GM23338 (cell line): ENCODE measurements around the gene ANXA7. TPM values are rescaled to one million over a fixed set of nuclear protein-coding genes. Genes with fewer than 3 reads are reported as not detected.
A peak's percentile ranks its signal among the peaks of the same experiment; 100 is the strongest.

ENCODE experiments used
- ATAC-seq: fragments of 200-7000 bp; cut with Tn5 transposase; 3 replicates; pipeline ENCODE4 v1.9.1; 2020
- DNase-seq: peaks from one replicate; pipeline ENCODE4 v3.0.0-alpha.2; 2015; ENCODE audit warnings: low spot score
- H2AFZ ChIP-seq: fragments of 200-600 bp; sonication (generic); 2 replicates; pipeline ENCODE4 v1.8.0; 2016; ENCODE audit warnings: antibody characterized with exemption, mild to moderate bottlenecking, moderate library complexity
- H3F3A ChIP-seq: fragments of 200-600 bp; sonication (generic); replicated peaks from 2 replicates; pipeline ENCODE4 v1.8.0; 2017; ENCODE audit warnings: antibody characterized with exemption, mixed run types, low read depth
- H3K27ac ChIP-seq: fragments of 200-600 bp; sonication (generic); 2 replicates; pipeline ENCODE4 v1.6.1; 2016; ENCODE audit warnings: low read depth
- H3K27me3 ChIP-seq: fragments of 200-600 bp; sonication (generic); 2 replicates; pipeline ENCODE4 v1.8.0; 2016; ENCODE audit warnings: mild to moderate bottlenecking, mixed run types, moderate library complexity; ENCODE audit not compliant: insufficient read depth
- H3K36me3 ChIP-seq: fragments of 200-600 bp; sonication (generic); 2 replicates; pipeline ENCODE4 v1.8.0; 2016; ENCODE audit warnings: mild to moderate bottlenecking; ENCODE audit not compliant: insufficient read depth
- H3K4me1 ChIP-seq: fragments of 200-600 bp; sonication (generic); 2 replicates; pipeline ENCODE4 v1.8.0; 2016; ENCODE audit warnings: mild to moderate bottlenecking, moderate library complexity; ENCODE audit not compliant: insufficient read depth
- H3K4me2 ChIP-seq: fragments of 200-600 bp; sonication (generic); 2 replicates; pipeline ENCODE4 v1.7.1; 2017; ENCODE audit warnings: mixed run types
- H3K4me3 ChIP-seq: fragments of 200-600 bp; sonication (generic); 2 replicates; pipeline ENCODE4 v1.6.1; 2016; ENCODE audit warnings: mixed run types
- H3K79me2 ChIP-seq: fragments of 200-600 bp; sonication (generic); replicated peaks from 2 replicates; pipeline ENCODE4 v1.8.0; 2017; ENCODE audit warnings: mild to moderate bottlenecking; ENCODE audit not compliant: insufficient read depth
- H3K9me2 ChIP-seq: fragments of 200-600 bp; sonication (generic); 2 replicates; pipeline ENCODE4 v1.8.0; 2017; ENCODE audit not compliant: insufficient read depth
- H4K20me1 ChIP-seq: fragments of 200-600 bp; sonication (generic); replicated peaks from 2 replicates; pipeline ENCODE4 v1.8.0; 2017; ENCODE audit warnings: mild to moderate bottlenecking; ENCODE audit not compliant: insufficient read depth
- H3K27ac Mint-ChIP-seq: 2 replicates; pipeline ENCODE4 v1.8.0; 2020; ENCODE audit warnings: inconsistent platforms, mild to moderate bottlenecking, moderate library complexity, mixed read lengths
- H3K27me3 Mint-ChIP-seq: 3 replicates; pipeline ENCODE4 v1.8.0; 2022; ENCODE audit warnings: low read depth, mild to moderate bottlenecking, moderate library complexity, mixed read lengths, inconsistent platforms; ENCODE audit not compliant: insufficient read depth, poor library complexity
- H3K36me3 Mint-ChIP-seq: 3 replicates; pipeline ENCODE4 v1.8.0; 2021; ENCODE audit warnings: low read depth, mild to moderate bottlenecking, inconsistent platforms, moderate library complexity, mixed read lengths
- H3K4me1 Mint-ChIP-seq: 3 replicates; pipeline ENCODE4 v1.8.0; 2020; ENCODE audit warnings: mild to moderate bottlenecking, inconsistent platforms, mixed read lengths
- H3K4me3 Mint-ChIP-seq: 3 replicates; pipeline ENCODE4 v1.8.0; 2021; ENCODE audit warnings: moderate library complexity, mild to moderate bottlenecking, inconsistent platforms, mixed read lengths
- H3K9me3 Mint-ChIP-seq: 3 replicates; pipeline ENCODE4 v1.8.0; 2020; ENCODE audit warnings: moderate library complexity, mild to moderate bottlenecking, inconsistent platforms, mixed read lengths
- CREB1 ChIP-seq: fragments of 250-450 bp; sonication (Bioruptor Pico); IDR thresholded peaks from 2 replicates; pipeline ENCODE4 v1.5.0; 2020; ENCODE audit warnings: low read depth, mild to moderate bottlenecking, moderate library complexity
- ETS1 ChIP-seq: IDR thresholded peaks from 2 replicates; pipeline ENCODE4 v1.6.1; 2016; ENCODE audit warnings: antibody characterized with exemption
- JUNB ChIP-seq: IDR thresholded peaks from one replicate; pipeline ENCODE4 v1.6.1; 2016; ENCODE audit warnings: antibody characterized with exemption; ENCODE audit not compliant: unreplicated experiment
- POLR2AphosphoS5 ChIP-seq: IDR thresholded peaks from 2 replicates; pipeline ENCODE4 v1.6.1; 2016; ENCODE audit warnings: antibody characterized with exemption, low read depth
- REST ChIP-seq: IDR thresholded peaks from one replicate; pipeline ENCODE4 v1.6.1; 2018; ENCODE audit warnings: antibody characterized with exemption; ENCODE audit not compliant: unreplicated experiment
- ZNF331 ChIP-seq: fragments of 250-450 bp; sonication (Bioruptor Pico); IDR thresholded peaks from 2 replicates; pipeline ENCODE4 v1.5.0; 2020; ENCODE audit warnings: low read depth, mild to moderate bottlenecking, moderate library complexity
- ZNF462 ChIP-seq: fragments of 250-450 bp; sonication (Bioruptor Pico); IDR thresholded peaks from 2 replicates; pipeline ENCODE4 v1.5.0; 2020; ENCODE audit warnings: mild to moderate bottlenecking, moderate library complexity
- polyA plus RNA-seq: library from polyadenylated mRNA; unstranded; fragments of >200 nt; fragmentation: Nextera tagmentation; extraction: Ambion mirVana; gene quantifications from 2 replicates; pipeline ENCODE4 v1.2.1, GENCODE V29; 2016
- total RNA-seq: library from RNA; depleted of rRNA; stranded (reverse); fragments of >200 nt; shearing (Covaris generic); gene quantifications from 2 replicates; pipeline ENCODE4 v1.2.3, GENCODE V29; 2014

Gene ANXA7
- total and polyA plus RNA-seq, 2 experiments from 2014 or later, result 63.7 to 80.1 TPM

- Mint-ChIP-seq H3K4me3 (peak overlapping the region; percentile 83), H3K36me3 (peaks cover 7% of the 10 kb centered on the region; the same call in 2 of the 3 replicates), H3K27me3 (peaks cover 5% of the 10 kb centered on the region), H3K9me3 (no peaks in the 10 kb centered on the region), H3K4me1 (peaks cover 24% of the 10 kb centered on the region), H3K27ac (peak overlapping the region; percentile 95)
- Histone ChIP-seq H3K4me3 (peak overlapping the region; percentile 94), H3K9me2 (peaks cover 3% of the 10 kb centered on the region; the same call in 1 of the 2 replicates), H3K79me2 (peaks cover 40% of the 10 kb centered on the region), H3K4me2 (peak overlapping the region; percentile 86), H3K27ac (peak overlapping the region; percentile 89), H3F3A (0 out of 2 replicates have a peak, but pooled peaks cover 5% of the 10 kb centered on the region), H3K4me1 (peaks cover 10% of the 10 kb centered on the region), H2AFZ (peak overlapping the region; percentile 97), H3K36me3 (no peaks in the 10 kb centered on the region), H4K20me1 (no peaks in the 10 kb centered on the region), H3K27me3 (no peaks in the 10 kb centered on the region)
- ATAC-seq, result no peak; the same call in 2 of the 3 replicates
- TF ChIP-seq ETS1 (peak; percentile 3; the same call in 1 of the 2 replicates), REST (no peak)
- DNase-seq, result peak; percentile 30
These were observed 530 bp upstream of the ANXA7 start for GRCh38 chr10:73414230-73414945.

DNA sequence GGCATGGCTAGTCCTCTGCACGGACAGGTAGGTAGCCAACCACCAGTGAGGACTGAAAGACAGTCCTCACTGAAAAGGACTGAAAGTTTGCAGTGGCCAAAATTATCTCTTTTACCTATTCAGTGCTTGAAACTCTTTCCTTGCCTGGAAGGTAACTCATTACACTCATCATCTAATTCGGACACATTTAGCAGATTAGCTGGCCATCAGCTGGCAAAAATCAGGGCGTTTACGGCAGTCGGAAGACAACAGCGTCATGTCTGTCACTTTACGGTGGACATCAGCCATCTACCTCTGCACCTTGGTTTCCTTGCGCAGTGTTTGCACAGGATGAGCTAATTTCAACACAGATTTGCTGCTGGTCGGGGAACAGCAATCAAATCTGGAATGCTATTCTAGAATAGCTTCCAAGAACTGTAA is 740 bp downstream of the ANXA7 start:
- H3K36me3 Mint-ChIP-seq, result peaks cover 7% of the 10 kb centered on the region; the same call in 2 of the 3 replicates

More for the DNA sequence above, 740 bp downstream of the ANXA7 start:
- Histone ChIP-seq H4K20me1 (no peaks in the 10 kb centered on the region), H3K4me3 (peak overlapping the region; percentile 94), H3K27ac (peak overlapping the region; percentile 95), H2AFZ (peak overlapping the region; percentile 56; the same call in 1 of the 2 replicates), H3K36me3 (no peaks in the 10 kb centered on the region), H3K4me1 (peaks cover 13% of the 10 kb centered on the region), H3K4me2 (peak overlapping the region; percentile 86), H3K27me3 (no peaks in the 10 kb centered on the region), H3K9me2 (peaks cover 3% of the 10 kb centered on the region; the same call in 1 of the 2 replicates), H3K79me2 (peaks cover 53% of the 10 kb centered on the region), H3F3A (0 out of 2 replicates have a peak, but pooled peaks cover 5% of the 10 kb centered on the region)
- Mint-ChIP-seq H3K9me3 (no peaks in the 10 kb centered on the region), H3K27ac (peak overlapping the region; percentile 94), H3K27me3 (peaks cover 6% of the 10 kb centered on the region), H3K4me3 (peak overlapping the region; percentile 93), H3K4me1 (peaks cover 24% of the 10 kb centered on the region)
- ATAC-seq, result peak; percentile 9
- peak; percentile 40 for DNase-seq
- TF ChIP-seq ZNF462 (CRISPR knock-in tag) (no peak), ZNF331 (CRISPR knock-in tag) (no peak), JUNB (no peak), CREB1 (CRISPR knock-in tag) (peak; percentile 41; the same call in 1 of the 2 replicates), POLR2AphosphoS5 (no peak)
